IMR-90 (cell line): ENCODE results near the gene THEM4. TPM values are rescaled to one million over a fixed set of nuclear protein-coding genes. Genes with fewer than 3 reads are reported as not detected.

Source experiments
- ATAC-seq: fragments of 200-7000 bp; cut with Tn5 transposase; 2 replicates; pipeline ENCODE4 v1.9.1; 2020; ENCODE audit warnings: low read depth, mild to moderate bottlenecking, moderate library complexity
- BruUV-seq: library from RNA; stranded (reverse); fragments of 400-500 nt; replicated peaks from 2 replicates; lab custom pipeline; 2021; lab: Mats Ljungman, UMichigan
- CTCF ChIA-PET: fragments of 300-600 bp; formaldehyde crosslinking; extraction: SDS; loops from one replicate; lab custom pipeline; 2021; ENCODE audit warnings: antibody characterized with exemption; lab: Yijun Ruan, JAX
- POLR2A ChIA-PET: fragments of 300-600 bp; sonication (Branson Sonifier 250); formaldehyde crosslinking; loops from one replicate; lab custom pipeline; 2022; ENCODE audit warnings: antibody characterized with exemption; ENCODE audit not compliant: unreplicated experiment; lab: Charles Lee
- DNase-seq: peaks from one replicate; pipeline ENCODE4 v3.0.0; 2013
- H2AFZ ChIP-seq: replicated peaks from 2 replicates; pipeline ENCODE3; 2013; ENCODE audit warnings: low read length, mild to moderate bottlenecking; ENCODE audit not compliant: poor library complexity
- H2AK5ac ChIP-seq: 2 replicates; pipeline ENCODE4 v1.6.1; 2013; ENCODE audit warnings: low read depth, low read length, inconsistent platforms
- H2AK9ac ChIP-seq: replicated peaks from 2 replicates; pipeline ENCODE3; 2013; ENCODE audit warnings: mild to moderate bottlenecking, low read depth, low read length, moderate library complexity; ENCODE audit not compliant: poor library complexity
- H2BK120ac ChIP-seq: 2 replicates; pipeline ENCODE4 v1.6.1; 2013; ENCODE audit warnings: low read depth, low read length, inconsistent platforms
- H2BK15ac ChIP-seq: 3 replicates; pipeline ENCODE4 v1.6.1; 2013; ENCODE audit warnings: low read depth, low read length, inconsistent platforms
- H2BK20ac ChIP-seq: 2 replicates; pipeline ENCODE4 v1.6.1; 2013; ENCODE audit warnings: low read depth, mild to moderate bottlenecking, inconsistent platforms, low read length, moderate library complexity
- H2BK5ac ChIP-seq: 2 replicates; pipeline ENCODE4 v1.6.1; 2013; ENCODE audit warnings: mild to moderate bottlenecking, low read depth, low read length, inconsistent platforms; ENCODE audit not compliant: poor library complexity, severe bottlenecking
- H3K14ac ChIP-seq: replicated peaks from 2 replicates; pipeline ENCODE4 v1.6.1; 2013; ENCODE audit warnings: low read depth, low read length, inconsistent platforms
- H3K18ac ChIP-seq: 2 replicates; pipeline ENCODE4 v1.6.1; 2013; ENCODE audit warnings: low read depth, low read length, control low read depth
- H3K23ac ChIP-seq: 2 replicates; pipeline ENCODE4 v1.6.1; 2013; ENCODE audit warnings: low read depth, low read length, inconsistent platforms
- H3K27ac ChIP-seq: 2 replicates; pipeline ENCODE4 v1.5.1; 2013; ENCODE audit warnings: mild to moderate bottlenecking, control low read depth, low read length; ENCODE audit not compliant: insufficient read depth
- H3K27me3 ChIP-seq: 2 replicates; pipeline ENCODE4 v1.6.1; 2013; ENCODE audit warnings: low read length; ENCODE audit not compliant: control insufficient read depth, insufficient read depth
- H3K36me3 ChIP-seq: 2 replicates; pipeline ENCODE4 v1.6.1; 2013; ENCODE audit warnings: low read length, mixed read lengths; ENCODE audit not compliant: control insufficient read depth, insufficient read depth
- H3K4ac ChIP-seq: 2 replicates; pipeline ENCODE4 v1.6.1; 2013; ENCODE audit warnings: low read depth, low read length, inconsistent platforms
- H3K4me1 ChIP-seq: 2 replicates; pipeline ENCODE4 v1.6.1; 2013; ENCODE audit warnings: low read length, mixed read lengths; ENCODE audit not compliant: control insufficient read depth, insufficient read depth
- H3K4me2 ChIP-seq: 2 replicates; pipeline ENCODE4 v1.6.1; 2013; ENCODE audit warnings: low read depth, mild to moderate bottlenecking, control low read depth, low read length, moderate library complexity
- H3K4me3 ChIP-seq: 2 replicates; pipeline ENCODE4 v1.5.1; 2013; ENCODE audit warnings: low read depth, mild to moderate bottlenecking, control low read depth, low read length, moderate library complexity; ENCODE audit not compliant: insufficient read depth
- H3K56ac ChIP-seq: 2 replicates; pipeline ENCODE4 v1.6.1; 2013; ENCODE audit warnings: low read length, inconsistent platforms; ENCODE audit not compliant: insufficient read depth; ENCODE audit errors: extremely low read depth
- H3K79me1 ChIP-seq, 2 experiments: 2 replicates each; pipeline ENCODE4 v1.6.1; 2013; ENCODE audit warnings: low read length in 2 of 2, inconsistent platforms in 1 of 2, low read depth in 1 of 2
- H3K9ac ChIP-seq: 2 replicates; pipeline ENCODE4 v1.6.1; 2013; ENCODE audit warnings: low read depth, low read length, control low read depth
- H3K9me1 ChIP-seq: 2 replicates; pipeline ENCODE4 v1.6.1; 2013; ENCODE audit warnings: low read length, inconsistent platforms; ENCODE audit not compliant: insufficient read depth
- H3K9me3 ChIP-seq: 2 replicates; pipeline ENCODE4 v1.6.1; 2013; ENCODE audit warnings: low read length; ENCODE audit not compliant: control insufficient read depth, insufficient read depth
- H4K20me1 ChIP-seq: 2 replicates; pipeline ENCODE4 v1.6.1; 2013; ENCODE audit warnings: low read length, inconsistent platforms; ENCODE audit not compliant: insufficient read depth
- H4K5ac ChIP-seq: 2 replicates; pipeline ENCODE4 v1.6.1; 2013; ENCODE audit warnings: mild to moderate bottlenecking, low read depth, low read length, control low read depth
- H4K8ac ChIP-seq, 2 experiments: 2 replicates each; pipeline ENCODE4 v1.6.1; 2013; ENCODE audit warnings: low read depth in 2 of 2, low read length in 2 of 2, control low read depth in 1 of 2, inconsistent platforms in 1 of 2
- H4K91ac ChIP-seq: 2 replicates; pipeline ENCODE4 v1.6.1; 2013; ENCODE audit warnings: low read depth, low read length, inconsistent platforms; ENCODE audit not compliant: insufficient read depth
- BHLHE40 ChIP-seq: fragments of 150-350 bp; IDR thresholded peaks from 2 replicates; pipeline ENCODE4 v1.6.1; 2016; ENCODE audit warnings: mild to moderate bottlenecking, low read depth, low read length
- CEBPB ChIP-seq: IDR thresholded peaks from 2 replicates; pipeline ENCODE4 v1.6.1; 2012; ENCODE audit warnings: low read depth, low read length, improper control_type of control experiment
- CHD1 ChIP-seq: IDR thresholded peaks from 2 replicates; pipeline ENCODE4 v1.6.1; 2012; ENCODE audit warnings: low read depth, low read length, improper control_type of control experiment
- FOS ChIP-seq: fragments of 150-350 bp; IDR thresholded peaks from 2 replicates; pipeline ENCODE4 v1.6.1; 2016; ENCODE audit warnings: low read depth, low read length
- MAFK ChIP-seq: IDR thresholded peaks from 2 replicates; pipeline ENCODE4 v1.6.1; 2012; ENCODE audit warnings: low read depth, low read length, improper control_type of control experiment
- MAZ ChIP-seq: IDR thresholded peaks from 2 replicates; pipeline ENCODE4 v1.6.1; 2012; ENCODE audit warnings: low read depth, mild to moderate bottlenecking, low read length, improper control_type of control experiment, moderate library complexity, borderline replicate concordance
- MXI1 ChIP-seq: IDR thresholded peaks from 2 replicates; pipeline ENCODE4 v1.6.1; 2012; ENCODE audit warnings: low read depth, mild to moderate bottlenecking, low read length, moderate library complexity, borderline replicate concordance
- NFE2L2 ChIP-seq: fragments of 150-350 bp; IDR thresholded peaks from 2 replicates; pipeline ENCODE4 v1.6.1; 2016; ENCODE audit warnings: low read depth, mild to moderate bottlenecking, low read length
- POLR2A ChIP-seq: IDR thresholded peaks from 2 replicates; pipeline ENCODE4 v1.6.1; 2012; ENCODE audit warnings: mild to moderate bottlenecking, low read depth, low read length
- RAD21 ChIP-seq: IDR thresholded peaks from 2 replicates; pipeline ENCODE4 v1.6.1; 2012; ENCODE audit warnings: low read length, improper control_type of control experiment
- RCOR1 ChIP-seq: IDR thresholded peaks from 2 replicates; pipeline ENCODE4 v1.6.1; 2012; ENCODE audit warnings: mild to moderate bottlenecking, low read length, improper control_type of control experiment; ENCODE audit not compliant: insufficient replicate concordance
- RFX5 ChIP-seq: IDR thresholded peaks from 2 replicates; pipeline ENCODE4 v1.8.0; 2012; ENCODE audit warnings: low read depth, mild to moderate bottlenecking, low read length, moderate library complexity
- SMC3 ChIP-seq: fragments of 150-350 bp; IDR thresholded peaks from 2 replicates; pipeline ENCODE4 v1.6.1; 2016; ENCODE audit warnings: low read depth, mild to moderate bottlenecking, antibody characterized with exemption, low read length, moderate library complexity
- WGBS, 2 experiments: methylation state at CpG; one replicate each; pipeline versions ENCODE4 v1.1.5 to v1.1.7; 2013; ENCODE audit warnings: missing lambda C conversion rate in 2 of 2; ENCODE audit not compliant: insufficient read length in 1 of 2; ENCODE audit errors: extremely low coverage in 2 of 2; 5-methylcytosine and 5-hydroxymethylcytosine counted together
- dilution Hi-C: fragments of 300-500 bp; cut with HindIII; formaldehyde crosslinking; loops from one replicate; pipeline ENCODE4 v1.14.3; 2018; ENCODE audit warnings: low sequenced_read_pairs; ENCODE audit not compliant: unreplicated experiment
- in situ Hi-C: fragments of 300-500 bp; cut with MboI; formaldehyde crosslinking; loops from 3 replicates; pipeline ENCODE4 v1.14.3; 2019; ENCODE audit warnings: low sequenced_read_pairs, inconsistent platforms, mixed read lengths
- intact Hi-C: fragments of 100-400 bp; cut with micrococcal nuclease; formaldehyde crosslinking; loops from 2 replicates; pipeline ENCODE4 v1.10.0; 2022
- polyA plus RNA-seq, 3 experiments: library from polyadenylated mRNA; depleted of rRNA; stranded (reverse); fragments of >200 nt; gene quantifications; 2 replicates each; pipeline ENCODE4 v1.2.3, GENCODE V29; 2012; ENCODE audit warnings: low replicate concordance in 1 of 3
- total RNA-seq: library from RNA; depleted of rRNA; stranded (reverse); fragments of >200 nt; gene quantifications from 2 replicates; pipeline ENCODE4 v1.2.3, GENCODE V29; 2012
- TF ChIP-seq, protein P1 (sequence below): conservative IDR thresholded peaks from 2 replicates; pipeline ENCODE4 v1.5.1; 2012; ENCODE audit warnings: mild to moderate bottlenecking, low read depth, low read length, improper control_type of control experiment
- TF ChIP-seq, protein P2 (sequence below): fragments of 150-350 bp; IDR thresholded peaks from 2 replicates; pipeline ENCODE4 v1.6.1; 2017; ENCODE audit warnings: mild to moderate bottlenecking, antibody characterized with exemption, low read length, low read depth
- TF ChIP-seq, protein P3 (sequence below): fragments of 150-350 bp; IDR thresholded peaks from 2 replicates; pipeline ENCODE4 v1.6.1; 2016; ENCODE audit warnings: low read depth, mild to moderate bottlenecking, low read length, moderate library complexity, borderline replicate concordance

The THEM4 gene
- total and polyA plus RNA-seq, 2 of the 4 experiments (the other 2 are of a cell fraction) = 7.3 to 15.7 TPM

DNA sequence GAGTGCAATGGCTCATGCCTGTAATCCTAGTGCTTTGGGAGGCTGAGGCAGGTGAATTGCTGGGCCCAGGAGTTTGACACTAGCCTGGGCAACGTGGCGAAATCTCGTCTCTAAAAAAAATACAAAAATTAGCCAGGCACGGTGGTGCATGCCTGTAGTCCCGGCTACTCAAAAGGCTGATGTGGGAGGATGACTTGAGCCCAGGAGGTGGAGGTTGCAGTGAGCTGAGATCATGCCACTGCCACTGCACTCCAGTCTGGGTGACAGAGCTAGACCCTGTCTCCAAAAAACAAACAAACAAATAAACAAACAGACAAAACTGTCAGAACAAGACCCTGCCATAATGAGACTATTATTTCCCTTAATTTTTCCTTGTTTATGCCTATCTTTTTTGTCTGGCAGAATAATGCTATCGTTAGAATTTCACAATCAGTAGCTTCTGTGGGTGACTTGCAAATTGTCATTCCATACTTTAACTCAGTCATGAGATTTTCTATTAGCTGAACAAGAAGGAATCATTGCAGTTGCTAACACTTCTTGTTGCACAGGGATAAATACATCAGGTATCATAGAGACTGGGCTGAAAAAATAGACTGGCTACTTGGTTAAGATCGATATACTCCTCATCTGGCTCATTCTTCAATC lies 7.5 kb upstream of the THEM4 start:
- POLR2A ChIA-PET = no interaction called here
- no peak overlapping the region for H3K9ac ChIP-seq
- H3K23ac ChIP-seq = no peak overlapping the region
- H3K56ac ChIP-seq = no peak overlapping the region
- H2AK5ac ChIP-seq = no peak overlapping the region
- no peak overlapping the region for H2AFZ ChIP-seq
- H4K8ac ChIP-seq = no peak overlapping the region
- no peaks in the 10 kb centered on the region for H3K36me3 ChIP-seq
- dilution Hi-C loops (loop anchor here (25.0 kb wide), 1 partner anchor 95 kb away; no protein-coding TSS in a partner anchor), in situ Hi-C loops (no loop called here), intact Hi-C loops (no loop called here)
- no CpG with 5 or more reads among the region's 7 CpGs for WGBS, 2 experiments
- no peak overlapping the region for H3K27ac ChIP-seq
- no peaks in the 10 kb centered on the region for H3K9me1 ChIP-seq
- TF ChIP-seq CHD1 = no peak
- TF ChIP-seq, protein P1, sequence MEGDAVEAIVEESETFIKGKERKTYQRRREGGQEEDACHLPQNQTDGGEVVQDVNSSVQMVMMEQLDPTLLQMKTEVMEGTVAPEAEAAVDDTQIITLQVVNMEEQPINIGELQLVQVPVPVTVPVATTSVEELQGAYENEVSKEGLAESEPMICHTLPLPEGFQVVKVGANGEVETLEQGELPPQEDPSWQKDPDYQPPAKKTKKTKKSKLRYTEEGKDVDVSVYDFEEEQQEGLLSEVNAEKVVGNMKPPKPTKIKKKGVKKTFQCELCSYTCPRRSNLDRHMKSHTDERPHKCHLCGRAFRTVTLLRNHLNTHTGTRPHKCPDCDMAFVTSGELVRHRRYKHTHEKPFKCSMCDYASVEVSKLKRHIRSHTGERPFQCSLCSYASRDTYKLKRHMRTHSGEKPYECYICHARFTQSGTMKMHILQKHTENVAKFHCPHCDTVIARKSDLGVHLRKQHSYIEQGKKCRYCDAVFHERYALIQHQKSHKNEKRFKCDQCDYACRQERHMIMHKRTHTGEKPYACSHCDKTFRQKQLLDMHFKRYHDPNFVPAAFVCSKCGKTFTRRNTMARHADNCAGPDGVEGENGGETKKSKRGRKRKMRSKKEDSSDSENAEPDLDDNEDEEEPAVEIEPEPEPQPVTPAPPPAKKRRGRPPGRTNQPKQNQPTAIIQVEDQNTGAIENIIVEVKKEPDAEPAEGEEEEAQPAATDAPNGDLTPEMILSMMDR = no peak
- no peak for TF ChIP-seq FOS
- TF ChIP-seq NFE2L2 = no peak
- no peak for TF ChIP-seq MAZ
- TF ChIP-seq CEBPB = no peak
- no peak for TF ChIP-seq POLR2A
- TF ChIP-seq MXI1 = no peak
- no peak for TF ChIP-seq RFX5
- no peak for TF ChIP-seq SMC3
- TF ChIP-seq BHLHE40 = no peak
- TF ChIP-seq, protein P2, sequence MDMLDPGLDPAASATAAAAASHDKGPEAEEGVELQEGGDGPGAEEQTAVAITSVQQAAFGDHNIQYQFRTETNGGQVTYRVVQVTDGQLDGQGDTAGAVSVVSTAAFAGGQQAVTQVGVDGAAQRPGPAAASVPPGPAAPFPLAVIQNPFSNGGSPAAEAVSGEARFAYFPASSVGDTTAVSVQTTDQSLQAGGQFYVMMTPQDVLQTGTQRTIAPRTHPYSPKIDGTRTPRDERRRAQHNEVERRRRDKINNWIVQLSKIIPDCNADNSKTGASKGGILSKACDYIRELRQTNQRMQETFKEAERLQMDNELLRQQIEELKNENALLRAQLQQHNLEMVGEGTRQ = no peak
- TF ChIP-seq, protein P3, sequence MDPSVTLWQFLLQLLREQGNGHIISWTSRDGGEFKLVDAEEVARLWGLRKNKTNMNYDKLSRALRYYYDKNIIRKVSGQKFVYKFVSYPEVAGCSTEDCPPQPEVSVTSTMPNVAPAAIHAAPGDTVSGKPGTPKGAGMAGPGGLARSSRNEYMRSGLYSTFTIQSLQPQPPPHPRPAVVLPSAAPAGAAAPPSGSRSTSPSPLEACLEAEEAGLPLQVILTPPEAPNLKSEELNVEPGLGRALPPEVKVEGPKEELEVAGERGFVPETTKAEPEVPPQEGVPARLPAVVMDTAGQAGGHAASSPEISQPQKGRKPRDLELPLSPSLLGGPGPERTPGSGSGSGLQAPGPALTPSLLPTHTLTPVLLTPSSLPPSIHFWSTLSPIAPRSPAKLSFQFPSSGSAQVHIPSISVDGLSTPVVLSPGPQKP = no peak
- no peak for TF ChIP-seq RCOR1
- no peak for TF ChIP-seq MAFK
- TF ChIP-seq RAD21 = no peak
- H3K4me2 ChIP-seq = no peak overlapping the region
- H4K5ac ChIP-seq = no peak overlapping the region
- ATAC-seq (no peak), DNase-seq (no peak)
- no peak overlapping the region for H2BK120ac ChIP-seq
- H3K27me3 ChIP-seq = peaks cover 10% of the 10 kb centered on the region
- H3K18ac ChIP-seq = no peak overlapping the region
- no TSS peak for BruUV-seq
- CTCF ChIA-PET = no interaction called here
- H4K20me1 ChIP-seq = no peaks in the 10 kb centered on the region
- H2BK5ac ChIP-seq = no peak overlapping the region
- no peaks in the 10 kb centered on the region for H3K79me1 ChIP-seq
- H2BK20ac ChIP-seq = no peak overlapping the region
- H3K14ac ChIP-seq = no peak overlapping the region
- no peak overlapping the region for H2BK15ac ChIP-seq
- no peaks in the 10 kb centered on the region for H3K9me3 ChIP-seq
- H2AK9ac ChIP-seq = no peak overlapping the region
- H3K4me3 ChIP-seq = no peak overlapping the region
- no peak overlapping the region for H3K4ac ChIP-seq
- no peak overlapping the region for H4K91ac ChIP-seq
- no peaks in the 10 kb centered on the region for H3K4me1 ChIP-seq
